ENCODE measurements around the gene FUT7. TPM values are rescaled to one million over a fixed set of nuclear protein-coding genes. Genes with fewer than 3 reads are reported as not detected.

FUT7 gene
- total and polyA plus RNA-seq, 2 of the 8 experiments (the other 6 are each of a cell fraction or from before 2014, with no cell fraction given): not detected

- Histone ChIP-seq H3K23me2 (ENCODE audit: low read depth, low read length) (peaks cover 8% of the 10 kb centered on the region; the same call in 1 of the 2 replicates), H3K27me3 (replicated peaks in 1 of 4; ENCODE audit: control insufficient read depth in 3 of 4, extremely low read depth in 1 of 4, insufficient read depth in 3 of 4, low read length in 3 of 4) (peaks cover 5 to 15% (median 10%) of the 10 kb centered on the region in 4 experiments; a peak in 6 of 7 replicates), H3K79me2 (ENCODE audit: control insufficient read depth in 1 of 2, insufficient read depth in 2 of 2, low read length in 2 of 2) (peaks cover 0 to 4% of the 10 kb centered on the region in 2 experiments; a peak in 1 of 4 replicates), H2AK5ac (ENCODE audit: low read depth, low read length) (no peak overlapping the region), H3K23ac (ENCODE audit: insufficient read length) (no peak overlapping the region), H3K36me3 (ENCODE audit: control insufficient read depth in 2 of 4, insufficient read depth in 4 of 4, low read length in 3 of 4) (peaks cover 0 to 3% (median 0%) of the 10 kb centered on the region in 4 experiments; a peak in 1 of 8 replicates), H3K9ac (replicated peaks in 1 of 4; ENCODE audit: extremely low read depth in 1 of 4, low read depth in 3 of 4, low read length in 3 of 4) (no peak overlapping the region), H4K91ac (replicated peaks; ENCODE audit: insufficient read length, low read length) (no peak overlapping the region), H3K4me2 (ENCODE audit: insufficient read depth in 1 of 2, low read depth in 2 of 2, low read length in 2 of 2) (no peak overlapping the region), H3K56ac (replicated peaks; ENCODE audit: insufficient read length, low read depth, low read length) (no peak overlapping the region), H3K4me3 (ENCODE audit: extremely low read depth in 1 of 4, insufficient read depth in 2 of 4, low read depth in 3 of 4, low read length in 4 of 4) (no peak overlapping the region), H2BK120ac (replicated peaks; ENCODE audit: low read depth, low read length) (no peak overlapping the region), H3K9me3 (ENCODE audit: insufficient read depth in 2 of 2, low read depth in 1 of 2, low read length in 1 of 2) (no peaks in the 10 kb centered on the region), H2BK20ac (ENCODE audit: low read length) (no peak overlapping the region), H3K18ac (ENCODE audit: extremely low read depth, low read length) (no peak overlapping the region), H4K20me1 (replicated peaks in 1 of 2; ENCODE audit: control insufficient read depth in 1 of 2, insufficient read depth in 2 of 2, low read length in 2 of 2) (peaks cover 7 to 15% of the 10 kb centered on the region in 2 experiments), H4K8ac (ENCODE audit: extremely low read depth, insufficient read depth, low read length) (no peak overlapping the region; the same call in 1 of the 2 replicates), H3K79me1 (ENCODE audit: low read depth, low read length) (peaks cover 9% of the 10 kb centered on the region), H3K4me1 (replicated peaks in 1 of 4; ENCODE audit: control insufficient read depth in 3 of 4, insufficient read depth in 4 of 4, low read length in 3 of 4) (peaks cover 3 to 6% (median 5%) of the 10 kb centered on the region in 4 experiments; a peak in 4 of 7 replicates), H2AFZ (ENCODE audit: low read length) (no peak overlapping the region), H2BK12ac (ENCODE audit: low read depth, low read length) (no peak overlapping the region), H3K14ac (ENCODE audit: insufficient read length) (no peak overlapping the region), H2BK5ac (ENCODE audit: low read depth, low read length) (no peak overlapping the region), H4K5ac (ENCODE audit: insufficient read length, low read depth, low read length) (no peak overlapping the region), H3K27ac (ENCODE audit: low read depth, low read length) (no peak overlapping the region), H3K4ac (replicated peaks; ENCODE audit: insufficient read length, low read depth, low read length) (no peak overlapping the region), H2BK15ac (ENCODE audit: low read length) (no peak overlapping the region)
- no peak for DNase-seq (ENCODE audit: low read depth in 1 of 2, low spot score in 2 of 2)
- ChIA-PET POLR2A (ENCODE audit: partially characterized antibody) (no interaction called here), CTCF (ENCODE audit: partially characterized antibody) (interaction anchor here (2.0 kb wide), 1 partner anchor 12 kb away, joined by 13 read pairs; the partner anchor contains the start of gene ABCA2)
- no peak for FAIRE-seq
- 87% methylated on average over 7 of the region's 16 CpGs; no CpG with 5 or more reads in 1 of the 2 experiments for WGBS, 2 experiments (ENCODE audit: extremely low coverage in 1 of 2, insufficient coverage in 1 of 2, insufficient read length in 1 of 2, insufficient replicate concordance in 2 of 2, low coverage in 1 of 2, low lambda C conversion rate in 2 of 2, missing lambda C conversion rate in 1 of 2)
- TF ChIP-seq TBP (IDR thresholded peaks at IDR 0.05; ENCODE audit: low read depth, low read length): no peak
These were observed 9.2 kb upstream of the FUT7 start for GRCh38 chr9:137041124-137041523.
